SK-N-SH (cell line): ENCODE results near the gene KRTAP10-5. TPM values are rescaled to one million over a fixed set of nuclear protein-coding genes. Genes with fewer than 3 reads are reported as not detected.

Experiments
- CTCF ChIA-PET: fragments of 300-600, 350-600 bp; formaldehyde crosslinking; extraction: SDS; loops from one replicate; lab custom pipeline; 2021; lab: Yijun Ruan, JAX
- POLR2A ChIA-PET: fragments of 350-600 bp; sonication (Branson Sonifier 250); formaldehyde crosslinking; extraction: SDS; loops from one replicate; lab custom pipeline; 2020; ENCODE audit warnings: antibody characterized with exemption, inconsistent platforms; lab: Yijun Ruan, JAX
- DNase-seq: peaks from one replicate; pipeline ENCODE4 v3.0.0; 2012
- H2AFZ ChIP-seq: fragments of 200-600 bp; sonication (generic); 2 replicates; pipeline ENCODE4 v1.8.1; 2016; ENCODE audit warnings: antibody characterized with exemption, mild to moderate bottlenecking, low read depth
- H3F3A ChIP-seq: fragments of 200-600 bp; sonication (generic); replicated peaks from 2 replicates; pipeline ENCODE3; 2016; ENCODE audit warnings: antibody characterized with exemption, mild to moderate bottlenecking; ENCODE audit not compliant: insufficient read depth
- H3K27ac ChIP-seq, 2 experiments: fragments of 200-500 bp in 1 of 2; fragments of 200-600 bp in 1 of 2; sonication (Bioruptor generic) in 1 of 2; sonication (generic), shearing (Covaris generic) in 1 of 2; 2 replicates each; pipeline versions ENCODE4 v1.5.1 to v1.6.1; 2014 to 2016; ENCODE audit warnings: low read depth in 2 of 2, inconsistent platforms in 1 of 2, low read length in 1 of 2, mild to moderate bottlenecking in 1 of 2, mixed read lengths in 1 of 2
- H3K27me3 ChIP-seq: fragments of 200-600 bp; sonication (generic), shearing (Covaris generic); 2 replicates; pipeline ENCODE4 v1.6.1; 2016; ENCODE audit warnings: mixed run types; ENCODE audit not compliant: insufficient read depth
- H3K36me3 ChIP-seq, 2 experiments: fragments of 200-500 bp in 1 of 2; fragments of 200-600 bp in 1 of 2; sonication (Bioruptor generic) in 1 of 2; sonication (generic) in 1 of 2; replicated peaks in 1 of 2; 2 replicates each; pipeline versions ENCODE3 to v1.5.1; 2014 to 2016; ENCODE audit warnings: low read length in 1 of 2, mild to moderate bottlenecking in 1 of 2; ENCODE audit not compliant: insufficient read depth in 2 of 2, control insufficient read depth in 1 of 2
- H3K4me1 ChIP-seq, 2 experiments: fragments of 200-500 bp in 1 of 2; fragments of 200-600 bp in 1 of 2; sonication (Bioruptor generic) in 1 of 2; sonication (generic), shearing (Covaris generic) in 1 of 2; 2 replicates each; pipeline versions ENCODE4 v1.5.1 to v1.6.1; 2014 to 2016; ENCODE audit warnings: low read depth in 1 of 2, low read length in 1 of 2, mixed run types in 1 of 2; ENCODE audit not compliant: insufficient read depth in 2 of 2, control insufficient read depth in 1 of 2
- H3K4me2 ChIP-seq: fragments of 200-600 bp; sonication (generic), shearing (Covaris generic); 2 replicates; pipeline ENCODE4 v1.6.1; 2017; ENCODE audit warnings: mixed run types
- H3K4me3 ChIP-seq, 2 experiments: fragments of 200-500 bp in 1 of 2; fragments of 200-600 bp in 1 of 2; sonication (Bioruptor generic) in 1 of 2; sonication (generic), shearing (Covaris generic) in 1 of 2; 2 replicates each; pipeline versions ENCODE4 v1.5.1 to v1.8.1; 2014 to 2016; ENCODE audit warnings: low read depth in 2 of 2, inconsistent platforms in 1 of 2, low read length in 1 of 2, mild to moderate bottlenecking in 1 of 2, mixed read lengths in 1 of 2, moderate library complexity in 1 of 2
- H3K79me2 ChIP-seq: fragments of 200-600 bp; sonication (generic); 2 replicates; pipeline ENCODE4 v1.8.1; 2017; ENCODE audit warnings: mild to moderate bottlenecking; ENCODE audit not compliant: insufficient read depth
- H3K9ac ChIP-seq: fragments of 200-600 bp; sonication (generic); 2 replicates; pipeline ENCODE4 v1.6.1; 2017; ENCODE audit warnings: mixed run types
- H3K9me2 ChIP-seq: fragments of 200-600 bp; sonication (generic); 2 replicates; pipeline ENCODE4 v1.6.1; 2017; ENCODE audit warnings: mixed run types
- H3K9me3 ChIP-seq: fragments of 200-600 bp; sonication (generic); 2 replicates; pipeline ENCODE4 v1.6.1; 2017; ENCODE audit warnings: mixed run types, mild to moderate bottlenecking, moderate library complexity
- H4K20me1 ChIP-seq: fragments of 200-600 bp; sonication (generic); 2 replicates; pipeline ENCODE4 v1.6.1; 2017; ENCODE audit warnings: mild to moderate bottlenecking, mixed run types; ENCODE audit not compliant: insufficient read depth
- CHD2 ChIP-seq: fragments of 150-350 bp; IDR thresholded peaks from 2 replicates; pipeline ENCODE4 v1.6.1; 2018; ENCODE audit warnings: low read length; ENCODE audit not compliant: partially characterized antibody
- FOXJ3 ChIP-seq: sonication (generic); formaldehyde crosslinking; IDR thresholded peaks from 2 replicates; pipeline ENCODE4 v1.5.1; 2020; ENCODE audit warnings: mild to moderate bottlenecking, missing genetic modification reagents
- GABPA ChIP-seq: IDR thresholded peaks from 2 replicates; pipeline ENCODE4 v1.4.0; 2012; ENCODE audit warnings: low read depth, mild to moderate bottlenecking
- IRF3 ChIP-seq: fragments of 150-350 bp; IDR thresholded peaks from 2 replicates; pipeline ENCODE4 v1.6.1; 2016; ENCODE audit warnings: mild to moderate bottlenecking, low read depth, low read length
- JUND ChIP-seq: IDR thresholded peaks from 2 replicates; pipeline ENCODE4 v1.4.0; 2012
- MEF2A ChIP-seq: IDR thresholded peaks from 2 replicates; pipeline ENCODE4 v1.4.0; 2012; ENCODE audit warnings: low read depth, borderline replicate concordance
- MXI1 ChIP-seq: IDR thresholded peaks from 2 replicates; pipeline ENCODE4 v1.6.1; 2012; ENCODE audit warnings: mild to moderate bottlenecking, low read depth, low read length, improper control_type of control experiment
- NFIC ChIP-seq: IDR thresholded peaks from 2 replicates; pipeline ENCODE4 v1.4.0; 2012; ENCODE audit warnings: borderline replicate concordance
- PBX3 ChIP-seq: IDR thresholded peaks from 2 replicates; pipeline ENCODE4; 2012
- POLR2AphosphoS5 ChIP-seq: IDR thresholded peaks from 2 replicates; pipeline ENCODE4 v1.6.1; 2012; ENCODE audit warnings: low read depth, low read length
- RAD21 ChIP-seq: IDR thresholded peaks from 2 replicates; pipeline ENCODE4 v1.6.1; 2012; ENCODE audit warnings: mild to moderate bottlenecking, low read length
- RXRA ChIP-seq: IDR thresholded peaks from 2 replicates; pipeline ENCODE4 v1.4.0; 2012; ENCODE audit warnings: low read depth, mild to moderate bottlenecking, borderline replicate concordance
- TAF1 ChIP-seq: IDR thresholded peaks from 2 replicates; pipeline ENCODE4 v1.6.1; 2012; ENCODE audit warnings: low read depth, mild to moderate bottlenecking, low read length, moderate library complexity, borderline replicate concordance
- YY1 ChIP-seq: IDR thresholded peaks from 2 replicates; pipeline ENCODE4 v1.4.0; 2012; ENCODE audit warnings: low read depth, mild to moderate bottlenecking
- WGBS: methylation state at CpG from one replicate; pipeline ENCODE4 v1.1.6; 2017; ENCODE audit warnings: low lambda C conversion rate; 5-methylcytosine and 5-hydroxymethylcytosine counted together
- polyA plus RNA-seq, 3 experiments: library from polyadenylated mRNA; depleted of rRNA; stranded (reverse); fragments of >200 nt; gene quantifications; 2 replicates each; pipeline ENCODE4 v1.2.3, GENCODE V29; 2012
- TF ChIP-seq, protein P1 (sequence below): IDR thresholded peaks from 2 replicates; pipeline ENCODE4 v1.4.0; 2012; ENCODE audit warnings: low read depth, borderline replicate concordance
- TF ChIP-seq, protein P2 (sequence below): IDR thresholded peaks from 2 replicates; pipeline ENCODE4 v1.4.0; 2012; ENCODE audit warnings: low read depth

The KRTAP10-5 gene
- polyA plus RNA-seq, 1 of the 3 experiments (the other 2 are of a cell fraction), result not detected

DNA sequence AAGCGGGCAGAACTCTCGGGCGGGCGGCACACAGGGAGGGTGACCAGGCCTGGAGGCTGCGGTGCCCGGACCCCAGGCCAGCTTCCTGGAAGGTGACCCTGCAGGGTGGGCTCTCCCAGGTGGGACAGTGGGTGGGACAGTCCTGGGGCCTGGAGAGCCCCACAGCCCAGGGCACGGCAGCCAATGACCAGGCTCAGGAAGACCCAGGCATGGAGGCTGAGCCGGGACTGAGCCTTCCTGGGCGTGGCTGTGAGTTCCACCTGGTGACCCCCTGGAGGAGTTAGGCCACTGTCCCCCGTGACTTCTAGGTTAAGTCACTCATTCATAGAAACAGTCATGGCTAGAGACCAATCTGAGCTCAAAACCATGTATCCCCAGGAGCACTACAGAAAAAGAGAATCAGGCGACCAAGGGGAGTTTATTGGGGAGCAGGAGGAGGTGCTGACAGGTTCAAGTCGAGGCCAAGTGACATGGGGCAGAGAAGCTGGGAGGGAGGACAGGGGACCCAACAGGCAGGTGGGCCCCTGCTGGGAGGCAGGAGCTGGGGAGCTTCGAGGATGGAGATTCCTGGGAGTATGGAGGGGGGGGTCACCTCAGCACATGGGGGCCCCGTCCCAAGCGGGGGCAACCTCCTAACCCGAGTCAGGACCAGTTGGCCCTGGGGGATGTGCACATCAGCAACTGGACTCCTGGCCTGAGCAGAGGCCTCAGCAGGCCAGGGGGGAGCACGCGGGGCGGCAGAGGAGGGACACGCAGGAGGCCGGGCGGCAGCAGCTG is 1.2 kb downstream of the KRTAP10-5 start (continued):
- TF ChIP-seq IRF3, result no peak

DNA sequence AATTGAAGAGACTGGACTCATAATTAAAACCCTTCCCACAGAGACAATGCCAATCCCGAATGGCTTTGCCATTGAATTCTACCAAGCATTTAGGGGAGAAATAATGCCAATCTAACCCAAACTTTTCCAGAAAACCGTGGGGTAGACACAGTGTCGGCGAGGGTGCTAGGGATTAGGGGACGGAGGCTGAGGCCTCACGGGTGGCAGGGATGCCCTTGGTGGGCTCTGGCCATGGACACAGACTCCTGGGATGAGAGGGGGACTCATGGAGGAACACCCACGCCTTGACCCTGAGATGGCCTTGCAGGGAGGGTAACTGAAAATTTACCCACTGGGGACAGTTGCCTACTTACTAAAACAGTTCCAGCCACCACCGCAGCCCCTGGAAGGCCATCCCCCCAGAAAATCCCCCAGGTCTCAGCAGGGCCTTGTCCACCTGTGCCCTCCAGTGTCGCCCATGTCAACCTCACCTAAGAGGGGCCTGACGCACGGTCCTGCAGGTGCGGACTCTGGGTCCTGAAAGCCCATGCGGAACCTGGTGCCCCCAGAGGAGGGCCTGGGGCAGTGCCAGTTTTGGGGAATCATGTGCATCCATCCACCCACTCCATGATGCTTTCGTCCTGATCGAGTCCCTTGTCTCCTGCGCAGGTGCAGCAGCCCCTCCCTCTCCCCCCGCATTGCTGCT is 1.9 kb downstream of the KRTAP10-5 start:
- Histone ChIP-seq H2AFZ (no peak overlapping the region), H3K36me3 (no peaks in the 10 kb centered on the region), H3K27ac (no peak overlapping the region), H3K4me1 (peaks cover 0 to 10% of the 10 kb centered on the region in 2 experiments; a peak in 1 of 4 replicates), H3K9me2 (no peaks in the 10 kb centered on the region), H3K79me2 (no peaks in the 10 kb centered on the region), H3K4me3 (no peak overlapping the region), H3K4me2 (no peak overlapping the region), H3K9me3 (no peaks in the 10 kb centered on the region), H3K27me3 (peaks cover 24% of the 10 kb centered on the region; the same call in 1 of the 2 replicates), H3F3A (no peaks in the 10 kb centered on the region), H4K20me1 (no peaks in the 10 kb centered on the region), H3K9ac (no peak overlapping the region)
- CTCF ChIA-PET, result no interaction called here
- 28% methylated on average over 6 of the region's 17 CpGs for WGBS
- no peak for DNase-seq
- POLR2A ChIA-PET, result no interaction called here
- TF ChIP-seq MXI1 (no peak), IRF3 (no peak), JUND (no peak), CHD2 (no peak), TAF1 (no peak), GABPA (no peak), POLR2AphosphoS5 (no peak), FOXJ3 (CRISPR knock-in tag) (no peak), MEF2A (no peak), RXRA (no peak), NFIC (no peak), PBX3 (no peak), YY1 (no peak), RAD21 (no peak)
- TF ChIP-seq, protein P1, sequence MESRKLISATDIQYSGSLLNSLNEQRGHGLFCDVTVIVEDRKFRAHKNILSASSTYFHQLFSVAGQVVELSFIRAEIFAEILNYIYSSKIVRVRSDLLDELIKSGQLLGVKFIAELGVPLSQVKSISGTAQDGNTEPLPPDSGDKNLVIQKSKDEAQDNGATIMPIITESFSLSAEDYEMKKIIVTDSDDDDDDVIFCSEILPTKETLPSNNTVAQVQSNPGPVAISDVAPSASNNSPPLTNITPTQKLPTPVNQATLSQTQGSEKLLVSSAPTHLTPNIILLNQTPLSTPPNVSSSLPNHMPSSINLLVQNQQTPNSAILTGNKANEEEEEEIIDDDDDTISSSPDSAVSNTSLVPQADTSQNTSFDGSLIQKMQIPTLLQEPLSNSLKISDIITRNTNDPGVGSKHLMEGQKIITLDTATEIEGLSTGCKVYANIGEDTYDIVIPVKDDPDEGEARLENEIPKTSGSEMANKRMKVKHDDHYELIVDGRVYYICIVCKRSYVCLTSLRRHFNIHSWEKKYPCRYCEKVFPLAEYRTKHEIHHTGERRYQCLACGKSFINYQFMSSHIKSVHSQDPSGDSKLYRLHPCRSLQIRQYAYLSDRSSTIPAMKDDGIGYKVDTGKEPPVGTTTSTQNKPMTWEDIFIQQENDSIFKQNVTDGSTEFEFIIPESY, result no peak
- TF ChIP-seq, protein P2, sequence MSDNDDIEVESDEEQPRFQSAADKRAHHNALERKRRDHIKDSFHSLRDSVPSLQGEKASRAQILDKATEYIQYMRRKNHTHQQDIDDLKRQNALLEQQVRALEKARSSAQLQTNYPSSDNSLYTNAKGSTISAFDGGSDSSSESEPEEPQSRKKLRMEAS, result no peak
